ENCODE measurements around the gene KCTD7.
"Not testable (repeated sequence)": the region's sequence is repeated elsewhere in the genome, so short reads cannot be mapped to it uniquely, and the experiment has no call there.

DNA sequence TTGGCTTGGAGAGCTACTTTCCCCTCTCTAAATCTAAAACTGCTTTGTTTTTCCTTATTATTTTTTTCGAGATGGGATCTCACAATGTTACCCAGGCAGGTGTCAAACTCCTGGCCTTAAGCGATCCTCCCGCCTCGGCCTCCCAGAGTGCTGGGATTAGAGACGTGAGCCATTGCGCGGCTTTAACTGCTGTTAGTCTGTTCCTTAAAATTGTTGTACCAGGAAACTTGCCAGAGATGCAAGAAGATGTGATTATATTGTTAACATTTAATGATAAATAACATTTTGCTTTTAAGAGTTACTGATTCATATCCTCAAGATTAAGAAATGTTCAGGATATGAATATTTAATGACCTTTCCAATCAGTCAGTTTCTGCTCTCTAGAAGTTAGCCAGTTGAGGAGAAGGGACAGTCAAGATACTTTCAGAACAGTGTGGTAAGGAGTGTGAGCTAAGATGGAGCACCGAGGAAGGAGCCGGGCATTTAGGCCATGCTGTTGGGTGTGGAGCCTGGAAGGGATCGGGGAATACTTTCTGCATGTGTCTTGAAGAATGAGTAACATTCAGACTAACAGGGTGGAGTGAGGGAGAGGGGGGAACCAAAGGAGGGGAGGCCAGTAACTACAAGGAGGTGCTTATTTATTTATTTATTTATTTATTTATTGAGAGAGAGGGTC is 54.6 kb downstream of the KCTD7 start:
- TF ChIP-seq, protein P1, sequence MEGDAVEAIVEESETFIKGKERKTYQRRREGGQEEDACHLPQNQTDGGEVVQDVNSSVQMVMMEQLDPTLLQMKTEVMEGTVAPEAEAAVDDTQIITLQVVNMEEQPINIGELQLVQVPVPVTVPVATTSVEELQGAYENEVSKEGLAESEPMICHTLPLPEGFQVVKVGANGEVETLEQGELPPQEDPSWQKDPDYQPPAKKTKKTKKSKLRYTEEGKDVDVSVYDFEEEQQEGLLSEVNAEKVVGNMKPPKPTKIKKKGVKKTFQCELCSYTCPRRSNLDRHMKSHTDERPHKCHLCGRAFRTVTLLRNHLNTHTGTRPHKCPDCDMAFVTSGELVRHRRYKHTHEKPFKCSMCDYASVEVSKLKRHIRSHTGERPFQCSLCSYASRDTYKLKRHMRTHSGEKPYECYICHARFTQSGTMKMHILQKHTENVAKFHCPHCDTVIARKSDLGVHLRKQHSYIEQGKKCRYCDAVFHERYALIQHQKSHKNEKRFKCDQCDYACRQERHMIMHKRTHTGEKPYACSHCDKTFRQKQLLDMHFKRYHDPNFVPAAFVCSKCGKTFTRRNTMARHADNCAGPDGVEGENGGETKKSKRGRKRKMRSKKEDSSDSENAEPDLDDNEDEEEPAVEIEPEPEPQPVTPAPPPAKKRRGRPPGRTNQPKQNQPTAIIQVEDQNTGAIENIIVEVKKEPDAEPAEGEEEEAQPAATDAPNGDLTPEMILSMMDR (IDR thresholded peaks at IDR 0.05 in 8 of 11, conservative IDR thresholded peaks at IDR 0.05 in 3 of 11), result not testable (repeated sequence)
- not testable (repeated sequence) for TF ChIP-seq POLR2A (IDR thresholded peaks at IDR 0.05)
